H9 (cell line): ENCODE measurements around the gene ANAPC4. TPM values are rescaled to one million over a fixed set of nuclear protein-coding genes. Genes with fewer than 3 reads are reported as not detected.
A peak's percentile ranks its signal among the peaks of the same experiment; 100 is the strongest.

Experiments
- DNase-seq: peaks from one replicate; pipeline ENCODE4 v3.0.0-alpha.2; 2017
- H2AFZ ChIP-seq: one replicate; pipeline ENCODE4 v1.6.1; 2013; ENCODE audit warnings: mild to moderate bottlenecking, low read length, control low read depth, moderate library complexity
- H2AK5ac ChIP-seq: 2 replicates; pipeline ENCODE4 v1.6.1; 2013; ENCODE audit warnings: low read length, control low read depth, mixed read lengths; ENCODE audit not compliant: insufficient read length
- H2BK120ac ChIP-seq: one replicate; pipeline ENCODE4 v1.6.1; 2013; ENCODE audit warnings: low read depth, mild to moderate bottlenecking, low read length, control low read depth, inconsistent platforms; ENCODE audit not compliant: poor library complexity, severe bottlenecking
- H2BK12ac ChIP-seq: 2 replicates; pipeline ENCODE4 v1.6.1; 2013; ENCODE audit warnings: low read length, control low read depth, mixed read lengths, low read depth; ENCODE audit not compliant: insufficient read length
- H2BK15ac ChIP-seq: 2 replicates; pipeline ENCODE4 v1.6.1; 2013; ENCODE audit warnings: low read depth, low read length, control low read depth
- H2BK20ac ChIP-seq: one replicate; pipeline ENCODE4 v1.6.1; 2013; ENCODE audit warnings: low read depth, mild to moderate bottlenecking, low read length, control low read depth, inconsistent platforms; ENCODE audit not compliant: poor library complexity, severe bottlenecking
- H2BK5ac ChIP-seq: 2 replicates; pipeline ENCODE4 v1.6.1; 2013; ENCODE audit warnings: low read length, control low read depth, mixed read lengths; ENCODE audit not compliant: insufficient read length
- H3K14ac ChIP-seq: 2 replicates; pipeline ENCODE4 v1.6.1; 2013; ENCODE audit warnings: low read length, control low read depth; ENCODE audit not compliant: insufficient read depth
- H3K18ac ChIP-seq: 2 replicates; pipeline ENCODE4 v1.6.1; 2013; ENCODE audit warnings: low read depth, mild to moderate bottlenecking, mixed read lengths, low read length, control low read depth; ENCODE audit not compliant: insufficient read length
- H3K23ac ChIP-seq: 2 replicates; pipeline ENCODE4 v1.6.1; 2013; ENCODE audit warnings: low read length, control low read depth, mixed read lengths, low read depth; ENCODE audit not compliant: insufficient read length
- H3K23me2 ChIP-seq: 2 replicates; pipeline ENCODE4 v1.6.1; 2013; ENCODE audit warnings: low read depth, mild to moderate bottlenecking, mixed read lengths, low read length, control low read depth; ENCODE audit not compliant: insufficient read length, poor library complexity, severe bottlenecking
- H3K27ac ChIP-seq: 2 replicates; pipeline ENCODE4 v1.5.1; 2013; ENCODE audit warnings: low read length, control low read depth, mixed read lengths, low read depth; ENCODE audit not compliant: insufficient read length
- H3K27me3 ChIP-seq: 2 replicates; pipeline ENCODE4 v1.6.1; 2013; ENCODE audit warnings: low read length, control low read depth, inconsistent platforms; ENCODE audit not compliant: insufficient read depth
- H3K4ac ChIP-seq: 2 replicates; pipeline ENCODE4 v1.6.1; 2013; ENCODE audit warnings: low read depth, mild to moderate bottlenecking, control low read depth, inconsistent platforms, low read length, moderate library complexity
- H3K4me1 ChIP-seq: 2 replicates; pipeline ENCODE4 v1.6.1; 2013; ENCODE audit warnings: low read length, control low read depth, inconsistent platforms; ENCODE audit not compliant: insufficient read depth
- H3K4me2 ChIP-seq: 2 replicates; pipeline ENCODE4 v1.6.1; 2013; ENCODE audit warnings: low read length, control low read depth, mixed read lengths; ENCODE audit not compliant: insufficient read length, insufficient read depth
- H3K56ac ChIP-seq: 2 replicates; pipeline ENCODE4 v1.6.1; 2013; ENCODE audit warnings: low read depth, mild to moderate bottlenecking, mixed read lengths, low read length, control low read depth; ENCODE audit not compliant: insufficient read length
- H3K79me1 ChIP-seq: 2 replicates; pipeline ENCODE4 v1.6.1; 2013; ENCODE audit warnings: low read depth, mild to moderate bottlenecking, moderate library complexity, low read length, control low read depth, inconsistent platforms; ENCODE audit not compliant: insufficient read depth, poor library complexity, severe bottlenecking
- H3K79me2 ChIP-seq: 2 replicates; pipeline ENCODE4 v1.6.1; 2013; ENCODE audit warnings: low read length, control low read depth, inconsistent platforms; ENCODE audit not compliant: insufficient read depth
- H3K9ac ChIP-seq: 2 replicates; pipeline ENCODE4 v1.6.1; 2013; ENCODE audit warnings: low read length, control low read depth, mixed read lengths; ENCODE audit not compliant: insufficient read length; ENCODE audit errors: extremely low read depth
- H3K9me3 ChIP-seq: one replicate; pipeline ENCODE4 v1.6.1; 2013; ENCODE audit warnings: low read depth, low read length, inconsistent platforms; ENCODE audit not compliant: control insufficient read depth
- H3T11ph ChIP-seq: one replicate; pipeline ENCODE4 v1.6.1; 2013; ENCODE audit warnings: mild to moderate bottlenecking, low read length, control low read depth, inconsistent platforms
- H4K20me1 ChIP-seq: one replicate; pipeline ENCODE4 v1.6.1; 2013; ENCODE audit not compliant: control insufficient read depth, insufficient read length, insufficient read depth
- H4K5ac ChIP-seq: 2 replicates; pipeline ENCODE4 v1.6.1; 2013; ENCODE audit warnings: low read depth, mild to moderate bottlenecking, mixed read lengths, low read length, control low read depth; ENCODE audit not compliant: insufficient read length
- H4K8ac ChIP-seq: replicated peaks from 2 replicates; pipeline ENCODE4 v1.6.1; 2013; ENCODE audit warnings: low read length, control low read depth, mixed read lengths, low read depth; ENCODE audit not compliant: insufficient read length
- H4K91ac ChIP-seq: 2 replicates; pipeline ENCODE4 v1.6.1; 2013; ENCODE audit warnings: low read depth, mild to moderate bottlenecking, moderate library complexity, mixed read lengths, low read length, control low read depth; ENCODE audit not compliant: insufficient read length
- H3K27ac Mint-ChIP-seq, 3 experiments: 2 replicates in 2 of 3; 3 replicates in 1 of 3; pipeline ENCODE4 v1.8.0; 2020 to 2021; ENCODE audit warnings: mixed read lengths in 3 of 3, mild to moderate bottlenecking in 1 of 3, moderate library complexity in 1 of 3
- H3K27me3 Mint-ChIP-seq: 2 replicates; pipeline ENCODE4 v1.8.0; 2021; ENCODE audit warnings: low read depth, mild to moderate bottlenecking, moderate library complexity, mixed read lengths
- H3K36me3 Mint-ChIP-seq, 3 experiments: 2 replicates in 2 of 3; 3 replicates in 1 of 3; pipeline ENCODE4 v1.8.0; 2020 to 2021; ENCODE audit warnings: low read depth in 3 of 3, mixed read lengths in 3 of 3; ENCODE audit not compliant: insufficient read depth in 1 of 3
- H3K4me1 Mint-ChIP-seq, 2 experiments: 2 replicates each; pipeline ENCODE4 v1.8.0; 2020; ENCODE audit warnings: mixed read lengths in 2 of 2
- H3K4me3 Mint-ChIP-seq, 2 experiments: 2 replicates in 1 of 2; 3 replicates in 1 of 2; pipeline ENCODE4 v1.8.0; 2020 to 2021; ENCODE audit warnings: mild to moderate bottlenecking in 2 of 2, mixed read lengths in 2 of 2, moderate library complexity in 1 of 2
- H3K9me3 Mint-ChIP-seq, 2 experiments: 2 replicates in 1 of 2; 3 replicates in 1 of 2; pipeline ENCODE4 v1.8.0; 2020; ENCODE audit warnings: mild to moderate bottlenecking in 2 of 2, mixed read lengths in 2 of 2, moderate library complexity in 1 of 2
- CTCF ChIP-seq: fragments of 200-600 bp; sonication (generic); conservative IDR thresholded peaks from 3 replicates; pipeline ENCODE4 v1.8.0; 2021; ENCODE audit warnings: antibody characterized with exemption, mild to moderate bottlenecking
- WGBS: extraction: QIAGEN DNeasy Blood & Tissue Kit; methylation state at CpG from one replicate; pipeline ENCODE4 v1.1.7; 2013; ENCODE audit warnings: missing lambda C conversion rate, low lambda C conversion rate, mixed read lengths; ENCODE audit not compliant: insufficient read length; ENCODE audit errors: extremely low coverage; 5-methylcytosine and 5-hydroxymethylcytosine counted together
- total RNA-seq: library from RNA; stranded (reverse); gene quantifications from 2 replicates; pipeline ENCODE4 v1.2.1, GENCODE V29; 2021

Gene ANAPC4
- total RNA-seq, 1 experiment from 2014 or later = 42.5 TPM

DNA sequence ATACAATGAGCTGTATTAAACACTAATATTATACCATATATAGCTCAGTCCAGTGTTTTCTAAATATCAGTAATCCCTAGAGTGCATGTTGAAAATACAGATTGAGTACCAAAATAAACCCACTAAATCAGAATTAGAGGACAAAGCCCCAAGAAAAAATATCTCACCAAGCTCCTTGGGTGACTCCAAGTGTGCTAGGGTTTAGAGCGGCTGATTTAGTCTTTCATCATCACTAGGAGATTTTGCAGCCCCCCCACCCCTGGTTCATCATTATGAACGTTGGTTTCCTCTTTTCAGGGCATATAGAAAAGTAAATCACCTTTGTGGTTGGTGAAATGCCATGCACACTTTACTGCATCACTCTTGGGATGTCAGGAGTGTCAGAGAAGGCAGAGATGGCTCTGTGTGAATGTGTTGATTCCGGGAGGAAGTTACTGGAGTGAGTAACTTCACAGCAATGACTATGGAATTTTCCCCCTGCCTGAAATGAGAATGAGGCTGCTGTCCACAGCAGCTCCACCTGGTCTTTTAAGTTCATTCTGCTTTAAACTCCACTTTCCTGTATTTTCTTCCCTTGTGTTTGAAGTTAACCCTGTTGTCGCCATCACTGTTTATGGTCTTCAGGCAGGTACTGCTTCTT lies 25.2 kb upstream of the ANAPC4 start:
- no peaks in the 10 kb centered on the region for H3K79me2 ChIP-seq
- H3K9me3 Mint-ChIP-seq = no peaks in the 10 kb centered on the region
- no peak overlapping the region for H3K9ac ChIP-seq
- H3K14ac ChIP-seq = no peak overlapping the region
- no peak overlapping the region for H3K27ac ChIP-seq
- no peak overlapping the region for H3K23ac ChIP-seq
- no peak overlapping the region for H2BK20ac ChIP-seq
- H3K27me3 Mint-ChIP-seq = no peaks in the 10 kb centered on the region
- H3K79me1 ChIP-seq = no peaks in the 10 kb centered on the region
- H3K23me2 ChIP-seq = no peaks in the 10 kb centered on the region
- no peak for TF ChIP-seq CTCF
- H3K4me1 Mint-ChIP-seq = no peaks in the 10 kb centered on the region
- no peak overlapping the region for H4K5ac ChIP-seq
- no peak overlapping the region for H4K8ac ChIP-seq
- H4K20me1 ChIP-seq = no peaks in the 10 kb centered on the region
- H3K4ac ChIP-seq = no peak overlapping the region
- H3K4me1 ChIP-seq = no peaks in the 10 kb centered on the region
- DNase-seq = no peak
- H3K27ac Mint-ChIP-seq = peak overlapping the region in 1 of 3 experiments; percentile 8; a peak in 1 of 7 replicates
- no peak overlapping the region for H3K4me3 Mint-ChIP-seq
- H2AK5ac ChIP-seq = no peak overlapping the region
- H2BK15ac ChIP-seq = no peak overlapping the region
- 0 out of 7 replicates have a peak, but pooled peaks cover 0 to 2% (median 0%) of the 10 kb centered on the region in 3 experiments for H3K36me3 Mint-ChIP-seq
- no peak overlapping the region for H2AFZ ChIP-seq
- H3K18ac ChIP-seq = no peak overlapping the region
- H3K56ac ChIP-seq = no peak overlapping the region
- H2BK120ac ChIP-seq = no peak overlapping the region
- no CpG with 5 or more reads among the region's 4 CpGs for WGBS
- no peak overlapping the region for H4K91ac ChIP-seq
- H3K27me3 ChIP-seq = no peaks in the 10 kb centered on the region
- no peak overlapping the region for H3K4me2 ChIP-seq
- no peak overlapping the region for H3T11ph ChIP-seq
- no peak overlapping the region for H2BK12ac ChIP-seq
- no peak overlapping the region for H2BK5ac ChIP-seq
- no peaks in the 10 kb centered on the region for H3K9me3 ChIP-seq
